Lower leg skin (tissue), 4 donors: Measurements from ENCODE around the gene TMTC2. TPM values are rescaled to one million over a fixed set of nuclear protein-coding genes. Genes with fewer than 3 reads are reported as not detected.
"Not testable (repeated sequence)": the region's sequence is repeated elsewhere in the genome, so short reads cannot be mapped to it uniquely, and the experiment has no call there.

Source experiments
- DNase-seq, 2 donors: peaks; one replicate each; pipeline ENCODE4 v3.0.0-alpha.2; 2019; ENCODE audit warnings: low spot score in 2 of 2
- H3K4me3 ChIP-seq: fragments of 200-600 bp; sonication (generic); 2 replicates; pipeline ENCODE4 v1.5.1; 2017; ENCODE audit warnings: mild to moderate bottlenecking, low read depth; ENCODE audit not compliant: poor library complexity, severe bottlenecking
- POLR2A ChIP-seq, 2 donors: fragments of 450-650 bp; IDR thresholded peaks; one replicate each; pipeline ENCODE4 v1.6.1; 2016 to 2017; ENCODE audit warnings: antibody characterized with exemption in 2 of 2, mild to moderate bottlenecking in 1 of 2, moderate library complexity in 1 of 2
- WGBS, 2 donors: methylation state at CpG; one replicate each; pipeline ENCODE4 v1.1.5; 2018; 5-methylcytosine and 5-hydroxymethylcytosine counted together
- intact Hi-C: fragments of 100-400 bp; cut with DNase I; formaldehyde crosslinking; loops from one replicate; pipeline ENCODE4 v1.15.0; 2023; ENCODE audit warnings: low total_unique reads
- total RNA-seq, 4 donors: library from RNA; depleted of rRNA; stranded (reverse); fragments of >200 nt; gene quantifications; one replicate each; pipeline ENCODE4 v1.1.0, GENCODE V29; 2016
- TF ChIP-seq, protein P1 (sequence below), 3 donors: fragments of 450-650 bp; IDR thresholded peaks; one replicate each; pipeline ENCODE4 v1.5.1; 2016; ENCODE audit warnings: antibody characterized with exemption in 3 of 3, mild to moderate bottlenecking in 3 of 3, moderate library complexity in 2 of 3

TMTC2 gene
- total RNA-seq, 4 donors from 2014 or later, result 12.9 to 17.4 (median 14.5) TPM

- TF ChIP-seq, protein P1, sequence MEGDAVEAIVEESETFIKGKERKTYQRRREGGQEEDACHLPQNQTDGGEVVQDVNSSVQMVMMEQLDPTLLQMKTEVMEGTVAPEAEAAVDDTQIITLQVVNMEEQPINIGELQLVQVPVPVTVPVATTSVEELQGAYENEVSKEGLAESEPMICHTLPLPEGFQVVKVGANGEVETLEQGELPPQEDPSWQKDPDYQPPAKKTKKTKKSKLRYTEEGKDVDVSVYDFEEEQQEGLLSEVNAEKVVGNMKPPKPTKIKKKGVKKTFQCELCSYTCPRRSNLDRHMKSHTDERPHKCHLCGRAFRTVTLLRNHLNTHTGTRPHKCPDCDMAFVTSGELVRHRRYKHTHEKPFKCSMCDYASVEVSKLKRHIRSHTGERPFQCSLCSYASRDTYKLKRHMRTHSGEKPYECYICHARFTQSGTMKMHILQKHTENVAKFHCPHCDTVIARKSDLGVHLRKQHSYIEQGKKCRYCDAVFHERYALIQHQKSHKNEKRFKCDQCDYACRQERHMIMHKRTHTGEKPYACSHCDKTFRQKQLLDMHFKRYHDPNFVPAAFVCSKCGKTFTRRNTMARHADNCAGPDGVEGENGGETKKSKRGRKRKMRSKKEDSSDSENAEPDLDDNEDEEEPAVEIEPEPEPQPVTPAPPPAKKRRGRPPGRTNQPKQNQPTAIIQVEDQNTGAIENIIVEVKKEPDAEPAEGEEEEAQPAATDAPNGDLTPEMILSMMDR (IDR thresholded peaks at IDR 0.05), result no peak
- no peak for TF ChIP-seq POLR2A (IDR thresholded peaks at IDR 0.05)
Measured at GRCh38 chr12:82800185-82800584, 113.5 kb downstream of the TMTC2 start.

DNA sequence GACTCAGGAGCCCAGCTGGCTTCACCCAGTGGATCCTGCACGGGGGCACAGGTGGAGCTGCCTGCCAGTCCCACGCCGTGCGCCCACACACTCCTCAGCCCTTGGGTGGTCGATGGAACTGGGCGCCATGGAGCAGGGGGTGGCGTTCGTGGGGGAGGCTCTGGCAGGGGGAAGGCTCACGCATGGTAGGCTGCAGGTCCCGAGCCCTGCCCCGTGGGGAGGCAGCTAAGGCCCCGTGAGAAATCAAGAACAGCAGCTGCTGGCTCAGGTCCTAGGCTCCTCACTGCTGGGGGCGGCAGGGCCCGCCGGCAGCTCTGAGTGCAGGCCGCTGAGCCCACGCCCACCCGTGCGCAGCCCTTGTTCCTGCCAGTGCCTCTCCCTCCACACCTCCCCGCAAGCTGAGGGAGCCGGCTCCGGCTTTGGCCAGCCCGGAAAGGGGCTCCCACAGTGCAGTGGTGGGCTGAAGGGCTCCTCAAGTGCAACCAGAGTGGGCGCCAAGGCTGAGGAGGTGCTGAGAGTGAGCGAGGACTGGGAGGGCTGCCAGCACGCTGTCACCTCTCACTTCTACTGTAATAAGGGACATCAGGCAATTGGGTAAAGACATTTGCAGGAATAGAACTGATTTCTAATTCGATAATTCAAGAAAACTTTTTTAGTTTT, 115.4 kb downstream of the TMTC2 start:
- 94 to 96% methylated on average over 13 to 24 of the region's 27 CpGs for WGBS, 2 donors
- no peak overlapping the region for H3K4me3 ChIP-seq
- DNase-seq, result no peak
- intact Hi-C loops, result no loop called here
- no peak for TF ChIP-seq POLR2A (IDR thresholded peaks at IDR 0.05)
- TF ChIP-seq, protein P1 (IDR thresholded peaks at IDR 0.05), result no peak

More at GRCh38 chr12:82800185-82800584, 113.5 kb downstream of the TMTC2 start:
- H3K4me3 ChIP-seq, result no peak overlapping the region
- DNase-seq, result no peak
- intact Hi-C loops, result no loop called here
- 55 to 60% methylated on average over 2 of the region's 2 CpGs for WGBS, 2 donors

DNA sequence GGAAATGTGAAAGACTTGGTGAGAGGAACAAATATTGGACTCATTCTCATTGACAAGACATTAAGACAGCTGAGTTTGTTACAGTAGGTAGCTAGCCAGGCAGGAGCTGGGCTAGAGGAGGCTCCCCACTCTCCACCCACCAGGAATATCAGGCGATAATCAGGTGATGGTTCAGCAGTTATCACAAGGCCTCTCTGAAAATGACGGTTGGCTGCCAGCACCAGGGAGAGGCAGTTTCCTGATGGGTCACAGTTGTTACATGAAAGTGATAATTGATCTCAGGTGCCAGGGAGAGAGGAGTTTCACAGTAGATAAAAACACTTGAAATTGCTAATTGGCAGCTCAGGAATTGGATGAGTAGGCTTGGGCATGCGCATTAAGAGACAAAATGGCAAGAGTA, 116.5 kb downstream of the TMTC2 start:
- WGBS, 2 donors, result 70 to 71% methylated on average over 3 of the region's 3 CpGs
- intact Hi-C loops, result no loop called here

GRCh38 chr12:82804601-82805000, 117.9 kb downstream of the TMTC2 start:
- 91 to 95% methylated on average over 2 of the region's 2 CpGs for WGBS, 2 donors
- intact Hi-C loops, result no loop called here
- DNase-seq, result no peak
- no peak for TF ChIP-seq POLR2A (IDR thresholded peaks at IDR 0.05)
- TF ChIP-seq, protein P1 (IDR thresholded peaks at IDR 0.05), result no peak
- no peak overlapping the region for H3K4me3 ChIP-seq

More for the DNA sequence above, 116.5 kb downstream of the TMTC2 start:
- no peak for DNase-seq
- H3K4me3 ChIP-seq, result no peak overlapping the region
- TF ChIP-seq, protein P1 (IDR thresholded peaks at IDR 0.05), result no peak
- no peak for TF ChIP-seq POLR2A (IDR thresholded peaks at IDR 0.05)

DNA sequence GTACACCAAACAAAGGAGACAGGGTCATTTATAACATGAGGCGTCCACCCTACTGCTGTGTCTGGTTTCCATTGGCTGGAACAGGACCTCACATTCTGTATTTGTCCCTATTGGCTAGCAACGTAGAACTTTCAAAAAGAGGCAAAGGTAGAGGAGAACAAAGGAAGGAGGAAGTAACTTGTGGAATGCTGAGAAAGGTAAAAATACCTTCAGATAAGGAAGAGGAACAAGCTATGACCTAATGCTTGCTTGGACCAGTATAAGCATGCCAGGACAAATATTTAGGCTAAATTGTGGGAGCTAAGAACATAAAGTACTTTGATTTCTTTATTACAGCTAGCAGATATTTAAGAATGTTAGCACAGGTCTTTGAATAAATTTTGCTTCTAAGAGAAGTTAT, 118.3 kb downstream of the TMTC2 start:
- 43 to 59% methylated on average over 2 of the region's 2 CpGs for WGBS, 2 donors
- DNase-seq, intact Hi-C loops: not testable (repeated sequence)

GRCh38 chr12:82805812-82806497, 119.2 kb downstream of the TMTC2 start:
- intact Hi-C loops, result no loop called here
- no peak overlapping the region for H3K4me3 ChIP-seq
- DNase-seq, result no peak
- WGBS, 2 donors, result 61 to 71% methylated on average over 4 of the region's 4 CpGs
- TF ChIP-seq, protein P1 (IDR thresholded peaks at IDR 0.05), result no peak
- TF ChIP-seq POLR2A (IDR thresholded peaks at IDR 0.05), result no peak

More for the DNA sequence above, 118.3 kb downstream of the TMTC2 start:
- not testable (repeated sequence) for H3K4me3 ChIP-seq
